ENCODE results near the gene UBE2D2. TPM values are rescaled to one million over a fixed set of nuclear protein-coding genes. Genes with fewer than 3 reads are reported as not detected.

Gene UBE2D2
- total and polyA plus RNA-seq, 5 donors = 111 to 138 (median 118) TPM

DNA sequence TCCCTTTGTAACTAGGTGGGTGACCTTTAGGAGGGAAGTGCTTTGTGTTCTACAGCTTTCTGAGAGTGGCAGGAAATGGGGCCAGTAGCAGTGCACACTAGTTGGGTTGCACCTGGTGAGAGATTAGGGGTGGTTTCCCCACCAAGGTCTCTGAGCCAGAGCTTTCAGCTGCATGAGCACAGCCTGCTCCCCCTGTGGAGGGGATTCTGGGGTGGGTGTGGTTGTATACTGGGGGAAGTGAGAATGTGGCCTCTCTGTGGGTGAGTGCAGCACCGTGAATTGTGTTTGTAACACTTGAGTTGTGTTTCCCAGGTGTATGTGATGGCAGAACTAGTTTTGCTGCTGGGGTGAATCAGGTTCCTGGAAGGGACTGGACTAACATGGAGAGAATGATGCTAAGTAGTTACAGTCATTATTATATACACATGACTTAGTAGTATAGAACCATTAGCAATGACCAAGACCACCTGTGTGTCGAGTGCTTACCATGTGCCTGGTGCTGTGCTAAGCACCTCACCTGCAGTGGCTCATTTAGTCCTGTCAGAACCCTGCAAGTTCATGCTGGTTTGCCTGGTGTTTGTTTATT lies 75.2 kb downstream of the UBE2D2 start:
- 54% methylated on average over 2 of the region's 2 CpGs for WGBS
- peak overlapping the region; percentile 66 for H3K27ac ChIP-seq (ENCODE audit: low read length)
- peak in 1 of 2 donors; percentile 4 for ATAC-seq
- intact Hi-C loops (cut with DNase I) = loop anchor here in 3 of 4 donors (2.0 to 5.0 kb wide), 3 partner anchors 15 to 56 kb away; no protein-coding TSS in a partner anchor
- H3K9me3 ChIP-seq (ENCODE audit: control insufficient read depth, low read length) = no peaks in the 10 kb centered on the region
- H3K27me3 ChIP-seq (ENCODE audit: control insufficient read depth, insufficient read depth) = no peaks in the 10 kb centered on the region
- DNase-seq = peak in 1 of 3 donors; percentile 54
- peaks cover 19% of the 10 kb centered on the region for H3K4me1 ChIP-seq (ENCODE audit: control insufficient read depth, insufficient read depth, low read length)
- no peak overlapping the region for H3K4me3 ChIP-seq (ENCODE audit: low read length)

DNA sequence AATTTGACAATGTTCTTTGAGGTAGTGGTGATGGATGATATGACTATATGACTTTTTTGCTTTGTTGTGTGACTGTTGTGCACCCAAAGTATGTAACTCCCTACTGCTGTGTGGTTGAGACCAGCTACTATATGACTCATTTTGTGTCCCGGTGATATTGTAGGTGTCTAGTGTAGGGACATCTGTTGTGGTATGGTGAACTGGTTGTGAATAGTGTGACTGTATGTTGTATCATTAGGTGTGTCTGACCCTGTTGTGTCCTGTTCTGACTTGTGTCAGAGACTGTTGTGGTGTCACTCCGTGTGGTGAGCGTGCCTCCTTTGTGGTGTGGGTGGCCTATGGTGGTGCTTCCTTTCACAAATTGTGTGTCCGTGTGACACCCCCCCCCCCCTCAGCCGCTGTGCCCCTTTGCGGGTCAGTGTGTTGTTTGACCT lies 75.9 kb downstream of the UBE2D2 start:
- H3K4me1 ChIP-seq (ENCODE audit: control insufficient read depth, insufficient read depth, low read length) = peaks cover 19% of the 10 kb centered on the region
- no peaks in the 10 kb centered on the region for H3K9me3 ChIP-seq (ENCODE audit: control insufficient read depth, low read length)
- 3% methylated on average over 6 of the region's 6 CpGs for WGBS
- H3K4me3 ChIP-seq (ENCODE audit: low read length) = peak overlapping the region; percentile 61
- peak overlapping the region; percentile 69 for H3K27ac ChIP-seq (ENCODE audit: low read length)
- intact Hi-C loops (cut with DNase I) = loop anchor here in 3 of 4 donors (2.0 to 5.0 kb wide), 3 partner anchors 14 to 55 kb away; no protein-coding TSS in a partner anchor
- no peaks in the 10 kb centered on the region for H3K27me3 ChIP-seq (ENCODE audit: control insufficient read depth, insufficient read depth)
- ATAC-seq = no peak
- DNase-seq = no peak

DNA sequence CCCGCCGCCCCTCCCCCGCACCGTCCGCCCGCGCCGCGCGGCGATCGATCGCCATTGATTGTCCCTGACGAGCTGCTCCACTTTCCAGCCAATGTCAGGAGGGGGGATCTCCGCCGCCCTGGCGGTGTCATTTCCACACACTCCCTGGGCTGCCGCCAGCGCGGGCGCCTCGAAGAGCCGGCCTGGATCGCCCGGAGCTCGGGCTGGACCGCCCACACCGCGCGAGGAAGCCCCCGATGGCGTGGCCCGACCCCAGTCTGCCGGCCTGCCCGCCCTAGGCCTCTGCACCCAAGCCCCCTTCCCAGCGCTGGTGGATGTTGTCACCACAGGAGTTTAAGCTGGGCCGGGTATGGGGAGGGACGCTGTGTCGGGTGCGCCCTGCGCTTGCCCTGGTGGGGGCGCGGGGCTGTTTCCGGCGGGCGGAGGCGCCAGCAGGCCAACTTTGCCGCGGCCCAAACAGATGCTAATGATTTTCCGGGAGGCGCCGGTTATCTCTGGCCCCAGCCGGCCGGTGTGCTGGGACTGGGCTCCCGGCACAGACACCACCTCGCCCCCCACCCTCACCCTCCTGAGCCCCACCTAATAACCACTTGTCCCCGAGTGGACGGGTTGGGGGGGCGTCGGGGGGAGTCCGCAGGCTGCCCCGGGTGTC lies 76.4 kb downstream of the UBE2D2 start:
- no peaks in the 10 kb centered on the region for H3K9me3 ChIP-seq (ENCODE audit: control insufficient read depth, low read length)
- peaks cover 19% of the 10 kb centered on the region for H3K4me1 ChIP-seq (ENCODE audit: control insufficient read depth, insufficient read depth, low read length)
- DNase-seq (peak; percentile 91 to 95 (median 95)), ATAC-seq (peak; percentile 77 to 79)
- peak overlapping the region; percentile 61 for H3K4me3 ChIP-seq (ENCODE audit: low read length)
- intact Hi-C loops (cut with DNase I) = loop anchor here in 3 of 4 donors (2.0 to 5.0 kb wide), 3 partner anchors 13 to 55 kb away; no protein-coding TSS in a partner anchor
- H3K27me3 ChIP-seq (ENCODE audit: control insufficient read depth, insufficient read depth) = no peaks in the 10 kb centered on the region
- peak overlapping the region; percentile 91 for H3K27ac ChIP-seq (ENCODE audit: low read length)
- under 1% methylated on average over 62 of the region's 62 CpGs for WGBS

DNA sequence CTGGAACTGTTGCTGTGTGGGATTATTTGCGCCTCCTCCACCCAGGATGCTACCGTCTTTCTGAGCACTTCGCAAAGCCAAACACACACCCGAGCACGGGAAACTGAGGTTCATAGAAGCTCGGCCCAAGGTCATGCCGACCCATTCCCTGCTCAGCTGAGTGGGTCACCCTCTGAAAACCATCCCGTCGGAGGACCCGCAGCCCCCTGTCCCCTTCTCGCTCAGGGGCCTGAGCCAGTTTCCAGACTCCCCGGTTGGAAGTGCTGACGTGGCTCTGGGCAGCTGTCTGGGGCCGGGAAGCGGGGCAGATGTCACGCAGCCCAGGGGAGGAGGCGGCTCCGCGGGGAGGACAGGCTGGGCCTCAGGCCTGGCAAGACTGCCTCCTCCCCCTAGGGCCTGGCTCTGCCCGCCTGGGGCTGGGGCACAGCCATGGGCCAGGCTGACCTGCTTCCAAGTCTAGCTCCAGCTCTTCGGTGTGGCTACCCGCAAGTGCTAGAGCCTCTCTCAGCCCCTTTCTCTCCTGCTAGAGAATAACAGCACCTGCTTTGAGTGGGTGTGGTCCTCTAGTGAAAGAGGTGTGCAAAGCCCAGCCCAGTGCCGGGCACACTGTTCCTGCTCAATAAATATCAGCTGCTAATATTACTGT lies 77.1 kb downstream of the UBE2D2 start:
- no peaks in the 10 kb centered on the region for H3K27me3 ChIP-seq (ENCODE audit: control insufficient read depth, insufficient read depth)
- peak overlapping the region; percentile 61 for H3K4me3 ChIP-seq (ENCODE audit: low read length)
- peaks cover 19% of the 10 kb centered on the region for H3K4me1 ChIP-seq (ENCODE audit: control insufficient read depth, insufficient read depth, low read length)
- intact Hi-C loops (cut with DNase I) = loop anchor here in 3 of 4 donors (5.0 kb wide), 2 partner anchors 49 to 54 kb away; no protein-coding TSS in a partner anchor
- DNase-seq (peak; percentile 87 to 94 (median 91)), ATAC-seq (peak; percentile 74 to 81)
- 7% methylated on average over 23 of the region's 23 CpGs for WGBS
- peak overlapping the region; percentile 91 for H3K27ac ChIP-seq (ENCODE audit: low read length)
- no peaks in the 10 kb centered on the region for H3K9me3 ChIP-seq (ENCODE audit: control insufficient read depth, low read length)

DNA sequence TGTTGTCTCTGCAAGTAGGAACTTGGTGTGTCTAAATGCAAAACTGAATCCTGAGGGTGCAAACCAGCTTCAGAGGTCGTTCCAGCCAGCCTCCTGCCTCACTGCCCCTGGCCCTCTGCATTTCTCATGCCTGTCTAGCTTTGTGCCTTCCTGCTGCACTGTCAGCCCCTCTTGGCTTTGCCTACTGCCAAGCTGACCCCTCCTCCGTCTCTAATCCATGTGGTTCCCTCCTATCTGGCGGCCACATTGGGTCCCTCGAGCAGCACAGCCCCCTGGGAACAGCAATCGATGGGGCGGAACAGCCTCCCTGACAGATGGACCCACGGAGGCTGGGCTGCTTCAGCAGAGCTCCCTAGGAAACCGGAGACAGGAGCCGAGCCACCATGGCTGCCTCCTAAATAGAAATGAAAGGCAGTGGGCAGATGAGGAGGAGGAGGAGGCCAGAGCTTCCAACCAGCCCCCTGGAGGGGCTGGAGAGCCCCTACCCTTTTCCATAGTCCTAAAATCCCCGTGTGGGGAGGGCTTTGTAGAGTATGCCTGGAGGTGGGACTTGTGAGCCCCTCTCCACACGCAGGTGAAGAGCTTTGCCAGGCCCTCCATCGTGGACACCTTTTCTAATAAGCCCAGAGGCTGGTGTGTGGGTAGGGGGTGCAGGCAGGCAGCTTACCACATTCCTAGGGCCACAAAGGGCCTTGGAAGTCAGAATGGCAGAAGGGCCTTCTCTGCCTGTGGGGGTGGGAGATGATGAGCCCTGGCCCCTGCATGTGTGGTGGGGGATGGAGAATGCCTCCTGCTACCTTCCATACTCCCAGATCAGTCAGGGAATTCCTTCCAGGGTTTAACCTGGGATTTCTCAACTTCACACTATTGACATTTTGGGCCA lies 77.8 kb downstream of the UBE2D2 start:
- intact Hi-C loops (cut with DNase I) = loop anchor here in 3 of 4 donors (5.0 kb wide), 2 partner anchors 48 to 53 kb away; no protein-coding TSS in a partner anchor
- Histone ChIP-seq H3K9me3 (ENCODE audit: control insufficient read depth, low read length) (no peaks in the 10 kb centered on the region), H3K4me3 (ENCODE audit: low read length) (no peak overlapping the region), H3K27ac (ENCODE audit: low read length) (peak overlapping the region; percentile 91), H3K27me3 (ENCODE audit: control insufficient read depth, insufficient read depth) (no peaks in the 10 kb centered on the region), H3K4me1 (ENCODE audit: control insufficient read depth, insufficient read depth, low read length) (peaks cover 19% of the 10 kb centered on the region)
- ATAC-seq (no peak), DNase-seq (peak in 1 of 3 donors; percentile 32)
- 67% methylated on average over 12 of the region's 12 CpGs for WGBS

DNA sequence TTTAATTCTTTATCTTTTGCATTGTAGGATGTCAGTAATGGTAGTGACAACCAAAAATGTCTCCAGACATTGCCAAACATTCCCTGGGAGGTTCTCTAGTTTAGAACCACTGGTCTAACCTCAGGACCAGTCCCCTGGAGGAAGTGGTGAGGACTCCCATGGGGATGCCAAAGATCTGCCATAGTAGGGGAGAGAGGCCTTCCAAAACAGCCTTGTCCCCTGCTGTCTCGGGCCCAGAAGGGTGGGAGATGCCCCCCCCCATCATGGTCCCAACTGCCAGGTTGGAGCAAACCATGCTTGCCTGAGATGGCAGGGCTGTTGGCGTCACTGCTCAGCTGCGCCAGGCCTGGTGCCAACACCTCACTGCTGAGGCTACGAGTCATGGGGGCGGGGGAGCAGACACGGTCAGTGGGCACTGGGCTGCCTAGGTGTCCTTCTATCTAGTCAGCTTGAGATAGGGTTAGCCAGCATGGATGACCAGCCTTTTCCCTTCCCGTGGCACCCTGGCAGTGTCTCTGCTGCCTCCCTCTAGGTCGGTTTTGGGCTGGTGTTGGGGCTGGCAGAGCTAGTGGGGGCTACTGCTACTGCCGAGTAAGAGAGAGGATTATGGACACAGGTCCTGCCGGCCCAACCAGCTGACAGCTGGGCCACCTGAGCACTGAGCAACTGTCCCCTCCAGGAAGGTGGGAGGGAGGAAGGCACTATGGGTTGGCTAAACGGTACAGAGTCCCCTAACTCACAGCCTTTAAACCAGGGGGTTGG lies 78.7 kb downstream of the UBE2D2 start:
- intact Hi-C loops (cut with DNase I) = loop anchor here in 3 of 4 donors (5.0 kb wide), 2 partner anchors 48 to 53 kb away; no protein-coding TSS in a partner anchor
- Histone ChIP-seq H3K4me3 (ENCODE audit: low read length) (no peak overlapping the region), H3K9me3 (ENCODE audit: control insufficient read depth, low read length) (no peaks in the 10 kb centered on the region), H3K27me3 (ENCODE audit: control insufficient read depth, insufficient read depth) (no peaks in the 10 kb centered on the region), H3K4me1 (ENCODE audit: control insufficient read depth, insufficient read depth, low read length) (peaks cover 19% of the 10 kb centered on the region), H3K27ac (ENCODE audit: low read length) (no peak overlapping the region)
- no peak for ATAC-seq
- 69% methylated on average over 11 of the region's 11 CpGs for whole genome bisulfite sequencing
- peak; percentile 50 to 83 (median 76) for DNase-seq

DNA sequence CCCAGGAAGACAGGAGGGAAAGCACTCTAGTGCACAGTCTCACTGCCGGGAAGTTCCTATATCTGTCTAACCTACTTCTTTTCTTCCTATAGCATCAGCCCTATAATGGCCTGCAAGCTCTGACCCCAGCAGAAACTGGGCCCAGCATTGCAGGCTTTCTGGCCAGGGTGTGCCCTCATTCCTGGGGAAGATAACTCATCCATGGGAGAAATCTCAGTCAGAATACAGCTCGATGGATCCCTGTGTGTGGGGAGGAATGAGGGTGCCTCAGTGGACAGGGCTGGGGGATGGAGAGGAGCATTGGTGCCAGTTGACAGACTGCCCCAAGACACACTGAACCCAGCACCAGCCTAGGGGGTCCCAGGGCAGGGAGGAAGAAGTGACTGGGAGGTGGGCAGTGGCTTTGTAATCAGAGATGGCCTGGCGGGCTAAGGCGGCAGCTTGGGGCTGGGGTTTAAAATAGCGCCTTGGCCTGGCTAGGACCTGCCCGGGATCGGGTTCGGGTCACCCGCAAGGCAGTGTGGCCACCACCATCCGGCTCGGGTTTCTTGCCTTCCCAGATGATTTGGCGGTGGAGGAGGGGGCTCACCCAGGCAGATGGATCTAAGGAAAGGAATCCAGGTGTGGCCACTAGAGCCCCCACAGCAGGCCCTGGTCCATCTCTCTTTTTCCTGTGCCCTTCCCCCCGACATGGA lies 79.4 kb downstream of the UBE2D2 start:
- no peak overlapping the region for H3K27ac ChIP-seq (ENCODE audit: low read length)
- intact Hi-C loops (cut with DNase I) = no loop called here
- H3K27me3 ChIP-seq (ENCODE audit: control insufficient read depth, insufficient read depth) = no peaks in the 10 kb centered on the region
- no peaks in the 10 kb centered on the region for H3K9me3 ChIP-seq (ENCODE audit: control insufficient read depth, low read length)
- WGBS = 81% methylated on average over 13 of the region's 13 CpGs
- peaks cover 19% of the 10 kb centered on the region for H3K4me1 ChIP-seq (ENCODE audit: control insufficient read depth, insufficient read depth, low read length)
- H3K4me3 ChIP-seq (ENCODE audit: low read length) = no peak overlapping the region
- ATAC-seq = no peak
- peak in 1 of 3 donors; percentile 55 for DNase-seq

DNA sequence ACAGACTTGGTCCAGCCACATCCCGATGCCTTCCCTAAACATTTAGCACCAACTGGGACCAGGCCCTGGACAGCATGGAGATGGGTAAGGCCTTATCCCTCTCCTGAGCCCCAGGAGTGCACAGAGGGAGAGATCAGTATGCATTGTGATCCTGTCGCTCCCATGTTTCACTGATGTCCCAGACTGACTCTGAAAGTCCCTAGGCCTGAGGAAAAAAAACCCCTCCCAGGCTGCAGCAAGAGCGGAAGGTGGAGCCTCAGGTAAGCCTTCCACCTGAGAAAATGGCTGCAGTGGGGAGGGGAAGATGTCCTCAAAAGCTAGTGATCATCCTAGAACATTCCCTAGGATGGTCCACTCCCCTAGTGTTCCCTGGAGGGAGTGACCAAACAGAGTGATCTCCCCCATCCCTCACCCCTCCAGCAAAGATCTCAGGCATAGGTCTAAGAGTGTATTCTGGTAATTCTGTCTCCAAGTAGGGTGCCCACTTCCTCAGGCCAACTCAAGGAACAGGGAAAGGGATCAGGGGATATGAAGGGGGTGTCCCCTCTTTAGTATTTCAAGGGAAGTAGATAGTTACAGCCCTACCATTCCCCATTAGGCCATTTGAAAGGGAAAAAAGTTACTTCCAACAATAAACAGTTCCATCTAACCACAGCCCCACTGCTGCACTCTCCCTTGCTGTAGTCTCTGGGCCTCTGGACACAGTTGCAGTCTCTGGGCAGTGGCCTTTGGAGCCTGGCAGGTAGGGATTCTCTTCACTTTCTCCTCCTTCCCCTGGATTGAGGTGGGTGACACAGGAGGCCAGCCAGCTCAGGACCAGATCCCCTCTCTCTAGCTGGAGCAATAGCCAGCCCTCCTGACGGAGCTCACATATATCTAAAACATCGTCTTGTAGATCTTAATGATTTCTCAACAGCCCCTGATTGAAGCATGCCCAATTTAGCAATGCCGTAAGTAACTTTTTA lies 80.3 kb downstream of the UBE2D2 start:
- Histone ChIP-seq H3K27me3 (ENCODE audit: control insufficient read depth, insufficient read depth) (no peaks in the 10 kb centered on the region), H3K4me3 (ENCODE audit: low read length) (no peak overlapping the region), H3K27ac (ENCODE audit: low read length) (no peak overlapping the region), H3K9me3 (ENCODE audit: control insufficient read depth, low read length) (no peaks in the 10 kb centered on the region), H3K4me1 (ENCODE audit: control insufficient read depth, insufficient read depth, low read length) (peaks cover 12% of the 10 kb centered on the region)
- intact Hi-C loops (cut with DNase I) = no loop called here
- no peak for ATAC-seq
- DNase-seq = no peak
- 90% methylated on average over 6 of the region's 6 CpGs for WGBS

DNA sequence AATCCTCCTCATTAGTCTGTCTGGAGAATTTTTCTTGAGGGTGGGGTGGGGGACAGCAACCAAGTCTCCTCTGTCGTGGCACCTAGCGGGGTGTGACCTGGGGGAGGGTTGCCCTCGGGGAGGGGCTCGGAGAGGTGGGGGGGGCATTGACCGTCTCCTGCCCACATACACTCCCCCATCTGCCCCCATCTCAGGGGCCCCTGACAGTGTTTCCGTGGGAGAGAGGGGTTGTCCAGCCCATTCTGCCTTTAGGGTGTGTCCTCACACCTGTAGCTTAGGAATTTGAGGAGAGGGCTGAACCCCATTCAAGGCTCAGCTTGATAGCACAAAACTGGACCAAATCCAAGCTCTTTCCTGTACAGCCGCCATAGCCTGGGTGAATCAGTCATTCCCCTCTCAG lies 81.1 kb downstream of the UBE2D2 start:
- Histone ChIP-seq H3K27me3 (ENCODE audit: control insufficient read depth, insufficient read depth) (no peaks in the 10 kb centered on the region), H3K9me3 (ENCODE audit: control insufficient read depth, low read length) (no peaks in the 10 kb centered on the region), H3K4me3 (ENCODE audit: low read length) (no peak overlapping the region), H3K27ac (ENCODE audit: low read length) (no peak overlapping the region), H3K4me1 (ENCODE audit: control insufficient read depth, insufficient read depth, low read length) (peaks cover 8% of the 10 kb centered on the region)
- ATAC-seq (no peak), DNase-seq (peak in 1 of 3 donors; percentile 36)
- intact Hi-C loops (cut with DNase I) = no loop called here
- WGBS = 62% methylated on average over 7 of the region's 7 CpGs

Measured in right cardiac atrium (tissue), 5 donors.